Right lobe of liver (tissue), 4 donors: Measurements from ENCODE around the gene CFAP47.
"Not testable (repeated sequence)": the region's sequence is repeated elsewhere in the genome, so short reads cannot be mapped to it uniquely, and the experiment has no call there.

ENCODE experiments used
- POLR2A ChIP-seq: fragments of 450-650 bp; IDR thresholded peaks from one replicate; pipeline ENCODE4 v1.6.1; 2017; ENCODE audit warnings: antibody characterized with exemption, mild to moderate bottlenecking
- TF ChIP-seq, protein P1 (sequence below), 4 donors: fragments of 200-600 bp in 3 of 4; fragments of 450-650 bp in 1 of 4; IDR thresholded peaks; one replicate each; pipeline versions ENCODE4 v1.5.1 to v1.8.0; 2016 to 2022; ENCODE audit warnings: antibody characterized with exemption in 4 of 4, mild to moderate bottlenecking in 2 of 4
- donor health status: DM: no; HTN: no; CAD: no.
- donor health status: DM: no; HTN: no; CAD: no.
- donor health status: DM: no; HTN: yes; CAD: no.

DNA sequence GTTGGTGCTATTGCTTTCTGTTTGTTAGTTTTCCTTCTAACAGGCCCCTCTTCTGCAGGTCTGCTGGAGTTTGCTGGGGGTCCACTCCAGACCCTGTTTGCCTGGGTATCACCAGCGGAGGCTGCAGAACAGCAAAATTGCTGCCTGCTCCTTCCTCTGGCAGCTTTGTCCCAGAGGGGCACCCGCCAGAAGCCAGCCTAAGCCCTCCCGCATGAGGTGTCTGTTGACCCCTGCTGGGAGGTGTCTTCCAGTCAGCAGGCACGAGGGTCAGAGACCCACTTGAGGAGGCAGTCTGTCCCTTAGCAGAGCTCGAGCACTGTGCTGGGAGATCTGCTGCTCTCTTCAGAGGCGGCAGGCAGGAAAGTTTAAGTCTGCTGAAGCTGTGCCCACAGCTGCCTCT, 67.3 kb downstream of the CFAP47 start:
- TF ChIP-seq, protein P1, sequence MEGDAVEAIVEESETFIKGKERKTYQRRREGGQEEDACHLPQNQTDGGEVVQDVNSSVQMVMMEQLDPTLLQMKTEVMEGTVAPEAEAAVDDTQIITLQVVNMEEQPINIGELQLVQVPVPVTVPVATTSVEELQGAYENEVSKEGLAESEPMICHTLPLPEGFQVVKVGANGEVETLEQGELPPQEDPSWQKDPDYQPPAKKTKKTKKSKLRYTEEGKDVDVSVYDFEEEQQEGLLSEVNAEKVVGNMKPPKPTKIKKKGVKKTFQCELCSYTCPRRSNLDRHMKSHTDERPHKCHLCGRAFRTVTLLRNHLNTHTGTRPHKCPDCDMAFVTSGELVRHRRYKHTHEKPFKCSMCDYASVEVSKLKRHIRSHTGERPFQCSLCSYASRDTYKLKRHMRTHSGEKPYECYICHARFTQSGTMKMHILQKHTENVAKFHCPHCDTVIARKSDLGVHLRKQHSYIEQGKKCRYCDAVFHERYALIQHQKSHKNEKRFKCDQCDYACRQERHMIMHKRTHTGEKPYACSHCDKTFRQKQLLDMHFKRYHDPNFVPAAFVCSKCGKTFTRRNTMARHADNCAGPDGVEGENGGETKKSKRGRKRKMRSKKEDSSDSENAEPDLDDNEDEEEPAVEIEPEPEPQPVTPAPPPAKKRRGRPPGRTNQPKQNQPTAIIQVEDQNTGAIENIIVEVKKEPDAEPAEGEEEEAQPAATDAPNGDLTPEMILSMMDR (IDR thresholded peaks at IDR 0.05): not testable (repeated sequence)
- TF ChIP-seq POLR2A: not testable (repeated sequence)
